HG02884 (cell line): ENCODE results near the gene MRAS.

Source experiments
- ATAC-seq: cut with Tn5 transposase; IDR thresholded peaks from one replicate; pipeline ENCODE4 v1.9.1; 2021; ENCODE audit warnings: mild to moderate bottlenecking, moderate library complexity; ENCODE audit not compliant: unreplicated experiment

MRAS gene

GRCh38 chr3:138347960-138348753 lies at the start of gene MRAS:
Gene MRAS (plus strand): TSS chr3:138348579. CDS start chr3:138372884, 24,305 bp downstream.
- ATAC-seq = no peak

GRCh38 chr3:138300647-138301046 lies 47.7 kb upstream of the MRAS start:
- no peak for ATAC-seq

- no peak for ATAC-seq
These were observed 44.9 kb upstream of the MRAS start for GRCh38 chr3:138303474-138303873.

DNA sequence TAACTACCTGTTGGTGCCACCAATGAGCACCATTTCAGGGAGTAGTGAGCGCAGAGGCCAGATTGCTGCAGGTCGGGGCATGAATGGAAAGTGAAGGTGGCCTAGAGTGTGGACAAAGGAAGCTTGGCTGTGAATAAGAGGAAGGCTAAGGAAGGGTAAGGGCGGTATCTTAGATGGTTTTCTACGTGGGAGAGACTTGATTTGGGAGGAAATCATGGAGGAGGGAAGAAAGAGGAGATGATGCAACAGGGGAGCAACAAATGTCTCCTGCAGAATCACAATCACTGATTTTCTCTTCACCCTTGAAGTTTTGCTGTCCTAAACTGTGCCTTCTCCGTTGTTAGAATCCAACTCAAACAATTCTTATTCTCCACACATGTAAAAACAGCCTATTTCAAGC lies 40.5 kb upstream of the MRAS start:
- no peak for ATAC-seq

GRCh38 chr3:138308783-138309182 lies 39.6 kb upstream of the MRAS start:
- no peak for ATAC-seq

- ATAC-seq = no peak
These were observed 37.9 kb upstream of the MRAS start for GRCh38 chr3:138310494-138310893.

GRCh38 chr3:138314751-138315150 lies 33.6 kb upstream of the MRAS start:
- no peak for ATAC-seq

- no peak for ATAC-seq
These were observed 30.7 kb upstream of the MRAS start for GRCh38 chr3:138317687-138318086.

- ATAC-seq = no peak
These were observed 24.4 kb upstream of the MRAS start for GRCh38 chr3:138323971-138324370.

DNA sequence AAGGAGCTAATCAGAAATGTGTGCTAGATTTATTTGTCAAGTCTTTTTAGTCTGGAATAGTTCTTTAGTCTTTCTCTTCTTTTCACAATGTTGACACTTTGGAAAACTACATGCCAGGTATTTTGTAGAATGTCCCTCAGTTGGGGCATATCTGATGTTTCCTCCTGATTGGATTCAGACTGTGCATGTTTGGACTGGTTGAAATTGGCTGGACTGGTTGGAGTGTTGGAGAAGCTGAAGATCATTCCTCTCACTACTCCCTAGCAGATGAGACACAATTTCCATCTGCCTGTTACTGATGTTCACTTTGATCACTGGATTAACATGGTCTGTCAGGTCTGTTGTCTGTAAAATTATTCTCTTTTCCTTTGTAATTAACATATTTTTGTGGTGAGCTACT lies 22.4 kb upstream of the MRAS start:
- ATAC-seq = no peak

DNA sequence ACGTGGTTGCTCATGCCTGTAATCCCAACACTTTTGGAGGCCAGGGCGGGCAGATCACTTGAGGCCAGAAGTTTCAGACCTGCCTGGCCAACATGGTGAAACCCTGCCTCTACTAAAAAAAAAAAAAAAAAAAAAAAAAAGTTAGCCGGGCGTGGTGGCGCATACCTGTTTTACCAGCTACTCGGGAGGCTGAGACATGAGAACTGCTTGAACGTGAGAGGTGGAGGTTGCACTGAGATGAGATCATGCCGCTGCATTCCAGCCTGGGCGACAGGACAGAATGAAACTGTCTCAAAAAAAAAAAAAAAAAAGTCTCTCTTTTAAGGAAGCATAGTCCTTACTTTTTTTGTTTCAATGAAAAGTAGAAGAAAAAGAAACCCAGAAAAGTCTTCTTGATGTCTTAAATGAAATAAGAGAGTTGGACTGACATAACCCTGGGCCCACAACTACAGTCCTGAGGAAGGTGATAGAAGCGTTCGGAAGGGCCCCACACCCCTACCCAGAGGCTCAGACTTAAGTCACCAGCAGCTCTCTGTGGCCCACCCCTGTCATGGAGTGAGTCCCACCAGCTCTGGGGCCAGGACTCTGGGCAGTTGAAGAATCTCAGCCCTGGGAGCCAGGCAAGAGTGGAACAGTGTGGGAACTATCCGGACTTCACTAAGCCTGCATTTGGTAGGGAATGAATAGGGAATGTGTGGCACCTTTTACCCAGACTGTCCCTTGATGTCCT lies 21.3 kb upstream of the MRAS start:
- no peak for ATAC-seq

GRCh38 chr3:138327831-138328230 lies 20.5 kb upstream of the MRAS start:
- ATAC-seq = no peak

GRCh38 chr3:138328341-138328740 lies 20.0 kb upstream of the MRAS start:
- no peak for ATAC-seq

DNA sequence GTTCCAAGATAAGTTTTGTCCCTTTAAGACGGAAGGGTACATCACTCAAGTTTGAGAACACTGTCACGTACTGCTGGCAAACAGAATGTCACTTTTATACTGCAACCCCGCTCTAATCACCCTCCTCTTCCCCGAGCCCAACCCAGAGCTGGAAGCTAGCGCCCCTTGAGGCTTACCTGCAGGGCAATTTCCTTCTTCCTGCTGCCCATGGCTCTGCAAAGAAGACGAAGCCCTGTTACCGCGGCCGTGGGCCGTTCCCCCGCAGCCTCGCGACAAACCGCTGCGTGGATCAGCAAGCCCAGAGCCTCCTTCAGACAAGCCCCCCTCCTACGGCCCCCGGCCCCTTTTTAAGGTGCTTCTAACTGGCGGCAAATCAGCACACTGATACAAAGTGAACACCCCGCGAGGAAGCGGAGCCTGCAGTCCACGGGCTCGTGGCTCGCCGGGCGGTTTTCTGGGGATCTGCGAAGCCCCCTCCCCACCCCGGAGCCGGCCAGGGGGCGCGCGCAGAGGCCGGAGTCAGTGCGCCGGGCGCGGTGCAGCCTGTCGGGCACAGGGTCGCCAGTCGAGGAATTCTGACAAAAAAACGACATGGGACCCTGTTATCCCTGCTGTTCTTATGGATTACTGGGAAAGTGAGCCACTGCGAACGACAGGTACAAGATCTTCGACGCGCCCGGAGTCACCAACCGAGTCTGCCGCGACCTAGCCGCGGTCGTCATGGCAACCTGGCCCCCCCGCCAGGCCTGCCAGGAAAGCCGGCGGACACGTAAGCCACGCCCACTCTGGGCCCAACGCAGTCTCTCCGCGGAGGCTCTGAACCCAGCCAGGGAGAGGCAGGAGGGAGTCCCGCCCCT lies 19.0 kb upstream of the MRAS start, which contains the start of gene NME9:
Gene NME9 (minus strand): TSS at position 725 of the 857 bp plus-strand sequence. CDS start 516 bp downstream, at position 209.
- peak; percentile 80 for ATAC-seq

- no peak for ATAC-seq
These were observed 18.4 kb upstream of the MRAS start for GRCh38 chr3:138329984-138330293.

- no peak for ATAC-seq
These were observed 17.1 kb upstream of the MRAS start for GRCh38 chr3:138331143-138331894.

DNA sequence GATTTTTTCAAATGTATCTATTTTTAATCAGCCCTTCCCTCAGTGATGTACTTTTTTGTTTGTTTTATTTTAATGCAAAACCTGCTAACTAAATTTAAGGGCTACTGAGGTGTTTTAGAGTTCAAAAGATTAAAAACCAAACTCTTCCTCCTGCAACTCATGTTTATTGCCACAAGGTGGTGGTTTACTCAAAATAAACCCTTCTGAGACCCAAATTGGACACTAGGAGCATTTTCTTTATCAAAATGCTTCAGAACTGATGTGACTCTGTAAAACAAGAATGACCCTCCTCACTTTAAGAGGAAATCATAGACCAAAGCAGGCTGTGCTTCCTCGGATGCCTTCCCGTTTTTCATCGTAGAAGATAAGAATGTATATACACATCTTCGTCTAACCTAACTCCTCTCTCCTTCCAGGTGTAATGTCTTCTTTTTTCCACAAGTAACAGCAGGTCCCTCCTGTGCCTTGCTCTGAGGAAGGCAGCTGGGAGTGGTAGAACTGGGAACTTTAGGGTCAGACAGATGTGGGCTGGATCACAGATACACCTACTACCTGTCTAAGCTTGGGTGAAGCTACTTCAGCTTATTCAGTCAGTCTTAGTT lies 15.8 kb upstream of the MRAS start:
- no peak for ATAC-seq

DNA sequence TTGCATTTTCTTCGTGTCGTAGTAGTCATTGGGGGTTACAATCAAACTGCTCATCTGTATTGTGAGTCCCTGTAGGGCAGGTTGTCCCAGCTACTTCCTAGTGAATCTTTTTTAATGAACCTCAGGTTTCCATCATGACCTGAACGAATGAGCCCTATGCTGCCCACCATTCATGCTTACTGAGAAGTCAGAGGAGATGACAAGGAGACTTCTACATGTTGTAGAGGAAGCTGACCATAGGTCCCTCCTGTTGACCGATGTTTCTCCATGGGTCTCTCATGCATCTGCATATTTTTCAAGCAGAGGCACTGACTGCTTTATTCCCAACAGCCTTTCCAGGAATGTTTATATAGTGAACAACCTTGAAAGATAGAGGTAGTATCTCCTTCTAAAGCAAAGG lies 13.8 kb upstream of the MRAS start:
- ATAC-seq = no peak

GRCh38 chr3:138336454-138336999 lies 11.9 kb upstream of the MRAS start:
- ATAC-seq = no peak

- no peak for ATAC-seq
These were observed 10.1 kb upstream of the MRAS start for GRCh38 chr3:138338244-138338643.
